ENCODE results near the gene SNX33. TPM values are rescaled to one million over a fixed set of nuclear protein-coding genes. Genes with fewer than 3 reads are reported as not detected.
"Not testable (repeated sequence)": the region's sequence is repeated elsewhere in the genome, so short reads cannot be mapped to it uniquely, and the experiment has no call there.

The SNX33 gene
- total RNA-seq, 1 donor from 2014 or later = 29.3 TPM

DNA sequence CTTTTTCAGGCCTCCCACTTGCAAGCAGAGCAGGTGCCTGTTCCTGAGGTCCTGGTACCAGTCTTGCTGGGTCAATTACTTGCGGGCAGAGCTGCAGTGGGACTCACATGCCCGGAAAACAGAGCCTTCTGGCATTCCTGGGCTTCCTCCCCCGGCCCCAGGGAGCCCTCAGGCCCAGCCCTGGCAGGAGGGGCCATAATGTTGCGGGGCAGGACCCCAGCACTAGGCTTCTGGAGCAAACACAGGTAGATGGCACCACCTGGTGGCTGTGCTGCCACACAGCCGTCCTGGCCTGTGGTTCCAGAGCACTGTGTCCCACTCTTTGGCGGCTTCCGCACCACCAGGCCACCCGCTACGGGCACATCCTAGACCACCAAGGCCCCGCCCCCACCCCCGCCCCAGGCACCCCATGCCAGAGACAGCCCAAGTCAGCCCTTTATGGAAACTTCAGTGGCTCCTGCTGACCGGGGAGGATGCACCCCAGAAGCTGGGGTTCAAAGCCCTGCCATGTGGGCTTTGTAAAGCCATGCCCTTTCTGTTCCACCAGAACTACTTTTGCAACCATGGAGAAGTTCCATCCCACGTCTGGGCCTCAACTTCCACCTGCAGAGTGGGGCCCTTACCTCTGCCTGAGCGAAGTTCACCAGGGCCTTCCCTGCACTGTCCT lies 36.1 kb downstream of the SNX33 start:
- not testable (repeated sequence) for H3K27ac Mint-ChIP-seq

GRCh38 chr15:75684648-75685047 lies 36.9 kb downstream of the SNX33 start:
- Mint-ChIP-seq H3K27ac (no peak overlapping the region), H3K9me3 (ENCODE audit: low read depth) (no peaks in the 10 kb centered on the region), H3K4me1 (ENCODE audit: low read depth) (peaks cover 8% of the 10 kb centered on the region), H3K27me3 (peaks cover 15% of the 10 kb centered on the region), H3K36me3 (ENCODE audit: insufficient read depth) (no peaks in the 10 kb centered on the region), H3K4me3 (ENCODE audit: low read depth) (no peak overlapping the region)
- no peak for DNase-seq (ENCODE audit: low spot score, unreplicated experiment)
- no peak for TF ChIP-seq CTCF (IDR thresholded peaks at IDR 0.05; ENCODE audit: unreplicated experiment)

More for the DNA sequence above, 36.1 kb downstream of the SNX33 start:
- H3K9me3 Mint-ChIP-seq (ENCODE audit: low read depth); H3K36me3 Mint-ChIP-seq (ENCODE audit: insufficient read depth); H3K4me3 Mint-ChIP-seq (ENCODE audit: low read depth): not testable (repeated sequence)
- Mint-ChIP-seq H3K27me3 (peaks cover 22% of the 10 kb centered on the region), H3K4me1 (ENCODE audit: low read depth) (peaks cover 11% of the 10 kb centered on the region)
- peak; percentile 94 for TF ChIP-seq CTCF (IDR thresholded peaks at IDR 0.05; ENCODE audit: unreplicated experiment)
- DNase-seq (ENCODE audit: low spot score, unreplicated experiment) = peak; percentile 73

- no peak for TF ChIP-seq CTCF (IDR thresholded peaks at IDR 0.05; ENCODE audit: unreplicated experiment)
- Mint-ChIP-seq H3K9me3 (ENCODE audit: low read depth) (no peaks in the 10 kb centered on the region), H3K4me3 (ENCODE audit: low read depth) (no peak overlapping the region), H3K36me3 (ENCODE audit: insufficient read depth) (no peaks in the 10 kb centered on the region), H3K4me1 (ENCODE audit: low read depth) (peaks cover 3% of the 10 kb centered on the region), H3K27ac (no peak overlapping the region), H3K27me3 (peaks cover 15% of the 10 kb centered on the region)
- no peak for DNase-seq (ENCODE audit: low spot score, unreplicated experiment)
Measured at GRCh38 chr15:75685195-75685594, 37.5 kb downstream of the SNX33 start.

- not testable (repeated sequence) for H3K4me3 Mint-ChIP-seq (ENCODE audit: low read depth); H3K9me3 Mint-ChIP-seq (ENCODE audit: low read depth); H3K4me1 Mint-ChIP-seq (ENCODE audit: low read depth); H3K27ac Mint-ChIP-seq; H3K36me3 Mint-ChIP-seq (ENCODE audit: insufficient read depth)
- DNase-seq (ENCODE audit: low spot score, unreplicated experiment) = peak; percentile 87
- peaks cover 15% of the 10 kb centered on the region for H3K27me3 Mint-ChIP-seq
- TF ChIP-seq CTCF (IDR thresholded peaks at IDR 0.05; ENCODE audit: unreplicated experiment) = peak; percentile 73
Measured at GRCh38 chr15:75686212-75686642, 38.5 kb downstream of the SNX33 start.

DNA sequence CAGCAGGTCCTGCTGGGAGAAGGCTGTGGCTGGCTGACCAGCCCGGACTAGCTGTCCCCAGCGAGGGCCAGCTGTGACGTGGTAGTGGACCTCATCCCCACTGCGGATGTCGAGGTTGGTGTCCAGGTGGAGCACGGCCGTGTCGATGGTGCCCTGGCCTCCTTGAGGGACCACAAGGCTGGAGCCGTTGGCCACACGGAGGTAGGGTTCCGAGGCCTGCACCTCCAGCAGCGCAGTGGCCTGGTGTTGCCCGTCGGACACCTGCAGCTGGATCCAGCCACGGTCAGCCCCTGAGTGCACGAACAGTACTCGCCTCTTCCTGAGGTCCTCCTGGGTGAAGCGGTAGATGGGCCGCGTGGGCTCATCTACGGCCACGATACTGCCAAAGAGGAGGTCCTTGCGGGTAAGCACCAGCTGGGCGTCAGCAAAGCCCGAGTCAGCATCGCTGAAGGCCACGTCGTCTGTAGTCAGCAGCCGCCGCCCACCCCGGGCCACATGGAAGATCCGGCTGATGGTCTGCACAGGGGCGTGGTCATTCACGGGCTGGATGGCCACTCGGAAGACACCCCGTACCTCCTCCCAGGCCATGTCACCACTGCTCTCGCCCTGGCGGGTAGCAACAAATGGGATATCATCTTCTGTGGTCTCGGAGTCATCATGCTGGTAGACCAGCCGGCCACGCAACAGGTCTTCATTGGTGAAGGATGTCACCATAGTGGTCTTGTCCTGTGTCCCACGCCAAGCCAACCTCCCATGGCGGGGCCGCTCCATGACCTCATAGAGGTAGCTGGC lies 40.0 kb downstream of the SNX33 start:
- no peaks in the 10 kb centered on the region for H3K36me3 Mint-ChIP-seq (ENCODE audit: insufficient read depth)
- DNase-seq (ENCODE audit: low spot score, unreplicated experiment) = no peak
- H3K27ac Mint-ChIP-seq = no peak overlapping the region
- no peaks in the 10 kb centered on the region for H3K4me1 Mint-ChIP-seq (ENCODE audit: low read depth)
- TF ChIP-seq CTCF (IDR thresholded peaks at IDR 0.05; ENCODE audit: unreplicated experiment) = no peak
- no peak overlapping the region for H3K4me3 Mint-ChIP-seq (ENCODE audit: low read depth)
- H3K27me3 Mint-ChIP-seq = peaks cover 13% of the 10 kb centered on the region
- no peaks in the 10 kb centered on the region for H3K9me3 Mint-ChIP-seq (ENCODE audit: low read depth)

Data from progenitor cell of endocrine pancreas (in vitro differentiated cells).